A549 (cell line): ENCODE measurements around the gene SH3PXD2A.

Source experiments
- CBX2 ChIP-seq: fragments of 200-600 bp; sonication (generic); IDR thresholded peaks from 2 replicates; pipeline ENCODE4 v1.6.1; 2016; ENCODE audit warnings: low read depth, mild to moderate bottlenecking, borderline replicate concordance
- CBX8 ChIP-seq: fragments of 200-600 bp; sonication (generic); IDR thresholded peaks from 2 replicates; pipeline ENCODE4 v1.6.1; 2016
- HDAC2 ChIP-seq: fragments of 200-600 bp; sonication (generic); IDR thresholded peaks from 2 replicates; pipeline ENCODE4 v1.6.1; 2016
- MYC ChIP-seq: IDR thresholded peaks from 2 replicates; pipeline ENCODE4 v1.6.1; 2012; ENCODE audit warnings: mild to moderate bottlenecking, inconsistent platforms, low read length, improper control_type of control experiment, borderline replicate concordance
- POLR2A ChIP-seq: IDR thresholded peaks from 2 replicates; pipeline ENCODE4 v1.6.1; 2012; ENCODE audit warnings: mild to moderate bottlenecking, low read length
- RFX5 ChIP-seq: fragments of 450-650 bp; IDR thresholded peaks from 2 replicates; pipeline ENCODE4 v1.7.1; 2014; ENCODE audit warnings: antibody characterized with exemption, mild to moderate bottlenecking, moderate library complexity
- SREBF2 ChIP-seq: fragments of 450-650 bp; IDR thresholded peaks from 2 replicates; pipeline ENCODE4 v1.6.1; 2014; ENCODE audit warnings: mild to moderate bottlenecking, moderate library complexity
- ZC3H11A ChIP-seq: fragments of 450-650 bp; IDR thresholded peaks from 2 replicates; pipeline ENCODE4 v1.6.1; 2014; ENCODE audit warnings: antibody characterized with exemption, mild to moderate bottlenecking
- TF ChIP-seq, protein P1 (sequence below): fragments of >200 bp; sonication (Bioruptor Twin); formaldehyde crosslinking; IDR thresholded peaks from 3 replicates; pipeline ENCODE4 v1.5.1; 2016
- TF ChIP-seq, protein P2 (sequence below): fragments of 200-600 bp; sonication (generic); IDR thresholded peaks from 2 replicates; pipeline ENCODE4 v1.6.1; 2016; ENCODE audit warnings: antibody characterized with exemption, mild to moderate bottlenecking, moderate library complexity

DNA sequence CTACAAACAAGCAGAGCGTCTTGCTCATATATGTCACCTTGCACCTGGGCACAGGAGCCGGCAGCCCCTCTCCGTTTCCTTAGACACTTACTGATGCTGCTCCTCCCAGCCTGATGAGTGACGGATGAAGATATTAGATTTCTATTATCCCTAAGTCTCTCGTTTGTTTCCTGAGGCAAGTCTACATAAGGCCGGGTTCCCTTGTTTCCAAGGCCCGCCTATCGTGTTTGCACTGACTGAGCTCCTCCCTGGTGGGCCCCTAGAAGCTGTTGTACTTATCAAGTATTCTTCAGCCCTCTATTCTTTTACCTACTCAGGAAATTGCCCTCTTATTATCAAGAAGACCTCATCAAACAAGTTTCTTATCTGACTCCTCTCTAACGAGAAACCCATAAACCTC is 18.5 kb downstream of the SH3PXD2A start:
- no peak for TF ChIP-seq POLR2A
- TF ChIP-seq, protein P1, sequence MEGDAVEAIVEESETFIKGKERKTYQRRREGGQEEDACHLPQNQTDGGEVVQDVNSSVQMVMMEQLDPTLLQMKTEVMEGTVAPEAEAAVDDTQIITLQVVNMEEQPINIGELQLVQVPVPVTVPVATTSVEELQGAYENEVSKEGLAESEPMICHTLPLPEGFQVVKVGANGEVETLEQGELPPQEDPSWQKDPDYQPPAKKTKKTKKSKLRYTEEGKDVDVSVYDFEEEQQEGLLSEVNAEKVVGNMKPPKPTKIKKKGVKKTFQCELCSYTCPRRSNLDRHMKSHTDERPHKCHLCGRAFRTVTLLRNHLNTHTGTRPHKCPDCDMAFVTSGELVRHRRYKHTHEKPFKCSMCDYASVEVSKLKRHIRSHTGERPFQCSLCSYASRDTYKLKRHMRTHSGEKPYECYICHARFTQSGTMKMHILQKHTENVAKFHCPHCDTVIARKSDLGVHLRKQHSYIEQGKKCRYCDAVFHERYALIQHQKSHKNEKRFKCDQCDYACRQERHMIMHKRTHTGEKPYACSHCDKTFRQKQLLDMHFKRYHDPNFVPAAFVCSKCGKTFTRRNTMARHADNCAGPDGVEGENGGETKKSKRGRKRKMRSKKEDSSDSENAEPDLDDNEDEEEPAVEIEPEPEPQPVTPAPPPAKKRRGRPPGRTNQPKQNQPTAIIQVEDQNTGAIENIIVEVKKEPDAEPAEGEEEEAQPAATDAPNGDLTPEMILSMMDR, result no peak
- TF ChIP-seq CBX8, result no peak
- TF ChIP-seq HDAC2, result no peak
- TF ChIP-seq, protein P2, sequence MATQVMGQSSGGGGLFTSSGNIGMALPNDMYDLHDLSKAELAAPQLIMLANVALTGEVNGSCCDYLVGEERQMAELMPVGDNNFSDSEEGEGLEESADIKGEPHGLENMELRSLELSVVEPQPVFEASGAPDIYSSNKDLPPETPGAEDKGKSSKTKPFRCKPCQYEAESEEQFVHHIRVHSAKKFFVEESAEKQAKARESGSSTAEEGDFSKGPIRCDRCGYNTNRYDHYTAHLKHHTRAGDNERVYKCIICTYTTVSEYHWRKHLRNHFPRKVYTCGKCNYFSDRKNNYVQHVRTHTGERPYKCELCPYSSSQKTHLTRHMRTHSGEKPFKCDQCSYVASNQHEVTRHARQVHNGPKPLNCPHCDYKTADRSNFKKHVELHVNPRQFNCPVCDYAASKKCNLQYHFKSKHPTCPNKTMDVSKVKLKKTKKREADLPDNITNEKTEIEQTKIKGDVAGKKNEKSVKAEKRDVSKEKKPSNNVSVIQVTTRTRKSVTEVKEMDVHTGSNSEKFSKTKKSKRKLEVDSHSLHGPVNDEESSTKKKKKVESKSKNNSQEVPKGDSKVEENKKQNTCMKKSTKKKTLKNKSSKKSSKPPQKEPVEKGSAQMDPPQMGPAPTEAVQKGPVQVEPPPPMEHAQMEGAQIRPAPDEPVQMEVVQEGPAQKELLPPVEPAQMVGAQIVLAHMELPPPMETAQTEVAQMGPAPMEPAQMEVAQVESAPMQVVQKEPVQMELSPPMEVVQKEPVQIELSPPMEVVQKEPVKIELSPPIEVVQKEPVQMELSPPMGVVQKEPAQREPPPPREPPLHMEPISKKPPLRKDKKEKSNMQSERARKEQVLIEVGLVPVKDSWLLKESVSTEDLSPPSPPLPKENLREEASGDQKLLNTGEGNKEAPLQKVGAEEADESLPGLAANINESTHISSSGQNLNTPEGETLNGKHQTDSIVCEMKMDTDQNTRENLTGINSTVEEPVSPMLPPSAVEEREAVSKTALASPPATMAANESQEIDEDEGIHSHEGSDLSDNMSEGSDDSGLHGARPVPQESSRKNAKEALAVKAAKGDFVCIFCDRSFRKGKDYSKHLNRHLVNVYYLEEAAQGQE, result no peak
- TF ChIP-seq RFX5, result no peak
- TF ChIP-seq CBX2, result no peak
- TF ChIP-seq ZC3H11A, result no peak
- TF ChIP-seq MYC, result no peak
- no peak for TF ChIP-seq SREBF2
